DND-41 (cell line): ENCODE data around the gene ANKRD65.

Experiments
- ATAC-seq: fragments of 200-7000 bp; cut with Tn5 transposase; 3 replicates; pipeline ENCODE4 v1.9.1; 2021; ENCODE audit warnings: low read depth; ENCODE audit not compliant: insufficient read depth
- DNase-seq: peaks from one replicate; pipeline ENCODE4 v3.0.0-alpha.2; 2020
- H2AFZ ChIP-seq: 2 replicates; pipeline ENCODE4 v1.6.0; 2012; ENCODE audit warnings: low read depth, low read length
- H3K27ac ChIP-seq: 2 replicates; pipeline ENCODE4 v1.5.1; 2012; ENCODE audit warnings: low read length, inconsistent platforms
- H3K27me3 ChIP-seq: fragments of 200-600 bp; sonication (generic); 2 replicates; pipeline ENCODE4 v1.6.0; 2012; ENCODE audit warnings: low read length, mild to moderate bottlenecking, inconsistent platforms; ENCODE audit not compliant: insufficient read depth, poor library complexity
- H3K36me3 ChIP-seq: 2 replicates; pipeline ENCODE4 v1.5.1; 2012; ENCODE audit warnings: low read length, inconsistent platforms; ENCODE audit not compliant: insufficient read depth
- H3K4me1 ChIP-seq: 2 replicates; pipeline ENCODE4 v1.5.1; 2012; ENCODE audit warnings: mild to moderate bottlenecking, low read length; ENCODE audit not compliant: insufficient read depth
- H3K4me2 ChIP-seq: 2 replicates; pipeline ENCODE4 v1.6.0; 2012; ENCODE audit warnings: mild to moderate bottlenecking, moderate library complexity, low read length, inconsistent platforms; ENCODE audit not compliant: insufficient read depth
- H3K4me3 ChIP-seq, 2 experiments: fragments of 200-600 bp in 1 of 2; shearing (Covaris generic) in 1 of 2; 2 replicates each; pipeline ENCODE4 v1.5.1; 2012 to 2016; ENCODE audit warnings: inconsistent platforms in 2 of 2, low read length in 2 of 2, mild to moderate bottlenecking in 2 of 2, low read depth in 1 of 2, moderate library complexity in 1 of 2
- H3K79me2 ChIP-seq: 2 replicates; pipeline ENCODE4 v1.6.0; 2012; ENCODE audit warnings: low read length, inconsistent platforms; ENCODE audit not compliant: insufficient read depth
- H3K9ac ChIP-seq: 2 replicates; pipeline ENCODE4 v1.6.0; 2012; ENCODE audit warnings: low read depth, mild to moderate bottlenecking, inconsistent platforms, low read length, moderate library complexity
- H3K9me3 ChIP-seq: 2 replicates; pipeline ENCODE4 v1.5.1; 2012; ENCODE audit warnings: low read length, moderate library complexity, mild to moderate bottlenecking, inconsistent platforms; ENCODE audit not compliant: insufficient read depth, severe bottlenecking
- H4K20me1 ChIP-seq: 2 replicates; pipeline ENCODE4 v1.6.0; 2012; ENCODE audit warnings: low read length; ENCODE audit not compliant: insufficient read depth
- EZH2 ChIP-seq: IDR thresholded peaks from 3 replicates; pipeline ENCODE4 v1.6.1; 2012; ENCODE audit warnings: borderline replicate concordance, low read depth, mild to moderate bottlenecking, moderate library complexity, low read length, inconsistent platforms; ENCODE audit not compliant: severe bottlenecking
- TF ChIP-seq, protein P1 (sequence below): IDR thresholded peaks from 2 replicates; pipeline ENCODE4 v1.5.1; 2012; ENCODE audit warnings: borderline replicate concordance, low read length, moderate library complexity, mild to moderate bottlenecking; ENCODE audit not compliant: poor library complexity, severe bottlenecking; ENCODE audit errors: extremely low read depth

ANKRD65 gene

DNA sequence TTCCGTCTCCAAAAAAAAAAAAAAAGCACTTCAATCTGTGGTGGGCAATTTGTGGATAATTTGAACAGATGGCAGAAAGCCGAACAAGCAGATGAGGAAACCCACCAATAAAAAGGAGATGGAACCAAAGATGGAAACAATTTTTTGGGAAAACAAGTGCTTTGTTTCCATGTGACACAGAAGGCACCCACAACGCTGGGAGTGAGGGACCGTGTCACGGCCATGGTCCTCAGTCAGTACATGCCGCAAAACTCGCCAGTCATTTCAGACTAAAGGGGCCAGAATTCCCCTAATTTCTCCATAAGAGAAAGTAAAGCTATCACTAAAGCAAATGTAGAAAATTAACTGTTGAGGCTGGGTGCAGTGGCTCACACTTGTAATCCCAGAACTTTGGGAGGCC, 27.0 kb downstream of the ANKRD65 start:
- H3K9ac ChIP-seq, result no peak overlapping the region
- TF ChIP-seq EZH2, result no peak
- TF ChIP-seq, protein P1, sequence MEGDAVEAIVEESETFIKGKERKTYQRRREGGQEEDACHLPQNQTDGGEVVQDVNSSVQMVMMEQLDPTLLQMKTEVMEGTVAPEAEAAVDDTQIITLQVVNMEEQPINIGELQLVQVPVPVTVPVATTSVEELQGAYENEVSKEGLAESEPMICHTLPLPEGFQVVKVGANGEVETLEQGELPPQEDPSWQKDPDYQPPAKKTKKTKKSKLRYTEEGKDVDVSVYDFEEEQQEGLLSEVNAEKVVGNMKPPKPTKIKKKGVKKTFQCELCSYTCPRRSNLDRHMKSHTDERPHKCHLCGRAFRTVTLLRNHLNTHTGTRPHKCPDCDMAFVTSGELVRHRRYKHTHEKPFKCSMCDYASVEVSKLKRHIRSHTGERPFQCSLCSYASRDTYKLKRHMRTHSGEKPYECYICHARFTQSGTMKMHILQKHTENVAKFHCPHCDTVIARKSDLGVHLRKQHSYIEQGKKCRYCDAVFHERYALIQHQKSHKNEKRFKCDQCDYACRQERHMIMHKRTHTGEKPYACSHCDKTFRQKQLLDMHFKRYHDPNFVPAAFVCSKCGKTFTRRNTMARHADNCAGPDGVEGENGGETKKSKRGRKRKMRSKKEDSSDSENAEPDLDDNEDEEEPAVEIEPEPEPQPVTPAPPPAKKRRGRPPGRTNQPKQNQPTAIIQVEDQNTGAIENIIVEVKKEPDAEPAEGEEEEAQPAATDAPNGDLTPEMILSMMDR, result no peak
- peaks cover 22% of the 10 kb centered on the region for H3K4me1 ChIP-seq
- H3K27me3 ChIP-seq, result no peaks in the 10 kb centered on the region
- H3K9me3 ChIP-seq, result no peaks in the 10 kb centered on the region
- no peak overlapping the region for H3K4me3 ChIP-seq
- H3K27ac ChIP-seq, result no peak overlapping the region
- H3K79me2 ChIP-seq, result peaks cover 57% of the 10 kb centered on the region
- peaks cover 87% of the 10 kb centered on the region for H3K36me3 ChIP-seq
- H2AFZ ChIP-seq, result no peak overlapping the region
- peaks cover 19% of the 10 kb centered on the region for H4K20me1 ChIP-seq
- DNase-seq (no peak), ATAC-seq (no peak)
- H3K4me2 ChIP-seq, result no peak overlapping the region

DNA sequence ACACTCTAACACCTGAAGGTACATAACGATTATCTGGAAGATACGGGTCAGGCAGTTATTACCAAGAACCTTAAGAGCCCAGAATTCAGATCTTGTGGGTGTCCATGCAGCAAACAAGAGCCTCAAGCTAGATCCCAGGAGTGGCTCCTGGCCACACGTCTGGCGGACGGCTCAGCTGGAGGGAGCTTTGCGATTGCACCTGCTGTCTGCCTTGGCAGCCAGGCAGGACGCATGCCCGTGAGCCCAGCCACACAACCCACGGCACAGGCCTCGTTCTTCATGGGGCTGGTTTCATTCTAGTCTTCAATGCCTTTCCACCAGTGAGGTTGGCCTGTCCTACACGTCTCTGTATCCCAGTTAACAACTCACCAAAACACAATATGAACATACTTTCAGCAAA, 27.6 kb downstream of the ANKRD65 start:
- Histone ChIP-seq H3K4me2 (no peak overlapping the region), H3K9me3 (no peaks in the 10 kb centered on the region), H3K4me3 (no peak overlapping the region), H3K9ac (no peak overlapping the region), H4K20me1 (peaks cover 19% of the 10 kb centered on the region), H2AFZ (no peak overlapping the region), H3K27me3 (no peaks in the 10 kb centered on the region), H3K36me3 (peaks cover 90% of the 10 kb centered on the region), H3K4me1 (peaks cover 21% of the 10 kb centered on the region), H3K79me2 (peaks cover 50% of the 10 kb centered on the region), H3K27ac (no peak overlapping the region)
- TF ChIP-seq, protein P1, result no peak
- TF ChIP-seq EZH2, result no peak
- no peak for DNase-seq
- no peak for ATAC-seq

DNA sequence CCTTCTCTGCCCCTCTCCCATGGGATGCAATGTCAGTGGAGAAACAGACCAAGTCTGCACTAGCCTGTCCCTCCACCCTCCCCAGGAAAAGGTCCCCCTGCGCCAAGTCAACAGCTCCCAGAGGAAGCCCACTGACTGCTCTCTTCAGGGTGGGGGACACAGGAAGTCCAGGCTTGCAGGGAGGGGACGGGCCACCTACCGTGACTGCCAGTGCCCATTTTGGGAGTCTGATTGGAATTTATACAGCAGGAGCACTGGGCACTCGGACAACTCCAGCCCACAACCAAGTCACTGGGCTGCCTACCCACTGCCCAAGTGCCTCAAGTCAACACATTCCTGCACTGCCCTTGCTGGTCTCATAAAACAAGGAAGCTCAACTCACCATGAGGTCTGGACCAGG, 28.1 kb downstream of the ANKRD65 start:
- Histone ChIP-seq H3K9ac (no peak overlapping the region), H3K4me3 (no peak overlapping the region), H3K27ac (no peak overlapping the region), H2AFZ (no peak overlapping the region), H3K4me2 (no peak overlapping the region), H3K36me3 (peaks cover 90% of the 10 kb centered on the region), H3K79me2 (peaks cover 46% of the 10 kb centered on the region), H3K9me3 (no peaks in the 10 kb centered on the region), H4K20me1 (peaks cover 19% of the 10 kb centered on the region), H3K27me3 (no peaks in the 10 kb centered on the region), H3K4me1 (peaks cover 17% of the 10 kb centered on the region)
- TF ChIP-seq, protein P1, result no peak
- TF ChIP-seq EZH2, result no peak
- DNase-seq (no peak), ATAC-seq (no peak)

DNA sequence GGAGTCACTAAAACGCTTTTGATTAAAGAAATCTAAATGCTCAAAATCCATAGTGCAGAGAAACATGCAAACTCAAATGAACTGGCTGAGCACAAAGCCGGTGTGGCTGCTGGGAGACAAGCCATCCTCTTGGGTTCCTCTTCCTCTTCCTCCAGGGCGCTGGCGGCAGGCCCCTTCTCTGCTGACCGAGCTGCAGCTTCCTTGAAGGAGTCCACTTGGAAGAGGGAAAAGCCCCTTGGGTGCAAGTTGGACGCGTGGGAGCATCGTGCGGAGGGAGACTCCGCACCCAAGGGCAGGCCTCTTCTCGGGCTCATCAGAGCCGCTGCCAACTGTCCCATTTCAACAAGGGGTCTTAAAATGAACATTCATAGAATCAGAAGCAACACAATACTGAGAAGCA, 29.9 kb downstream of the ANKRD65 start:
- no peak overlapping the region for H3K27ac ChIP-seq

More for the DNA sequence above, 29.9 kb downstream of the ANKRD65 start:
- H3K4me3 ChIP-seq, result no peak overlapping the region
- DNase-seq (no peak), ATAC-seq (no peak)
- H3K4me2 ChIP-seq, result no peak overlapping the region
- no peaks in the 10 kb centered on the region for H3K27me3 ChIP-seq
- no peak overlapping the region for H2AFZ ChIP-seq
- peaks cover 34% of the 10 kb centered on the region for H3K79me2 ChIP-seq
- no peaks in the 10 kb centered on the region for H3K9me3 ChIP-seq
- no peak overlapping the region for H3K9ac ChIP-seq
- H4K20me1 ChIP-seq, result peaks cover 25% of the 10 kb centered on the region
- TF ChIP-seq, protein P1, result no peak
- TF ChIP-seq EZH2, result no peak
- H3K4me1 ChIP-seq, result 0 out of 2 replicates have a peak, but pooled peaks cover 5% of the 10 kb centered on the region
- H3K36me3 ChIP-seq, result peaks cover 96% of the 10 kb centered on the region
